Loucy (cell line): ENCODE data around the gene ARF4.
A peak's percentile ranks its signal among the peaks of the same experiment; 100 is the strongest.

Experiments used
- CTCF ChIP-seq: fragments of 200-600 bp; sonication (generic); conservative IDR thresholded peaks from 2 replicates; pipeline ENCODE4 v1.5.1; 2014; ENCODE audit warnings: mild to moderate bottlenecking, antibody characterized with exemption, low read length
- EZH2phosphoT487 ChIP-seq: fragments of 200-600 bp; IDR thresholded peaks from 2 replicates; pipeline ENCODE4 v1.6.1; 2018; ENCODE audit warnings: antibody characterized with exemption, mild to moderate bottlenecking, moderate library complexity, borderline replicate concordance

GRCh38 chr3:57646723-57647122, 49.6 kb upstream of the ARF4 start:
- TF ChIP-seq CTCF = peak; percentile 47
- TF ChIP-seq EZH2phosphoT487 = no peak
